Fibroblast of skin of left biceps (primary cell): Measurements from ENCODE around the gene RIC3.

Experiments used
- DNase-seq, 2 experiments: peaks; one replicate each; pipeline ENCODE4 v3.0.0-alpha.2; 2013; ENCODE audit warnings: low read depth in 2 of 2

The RIC3 gene

DNA sequence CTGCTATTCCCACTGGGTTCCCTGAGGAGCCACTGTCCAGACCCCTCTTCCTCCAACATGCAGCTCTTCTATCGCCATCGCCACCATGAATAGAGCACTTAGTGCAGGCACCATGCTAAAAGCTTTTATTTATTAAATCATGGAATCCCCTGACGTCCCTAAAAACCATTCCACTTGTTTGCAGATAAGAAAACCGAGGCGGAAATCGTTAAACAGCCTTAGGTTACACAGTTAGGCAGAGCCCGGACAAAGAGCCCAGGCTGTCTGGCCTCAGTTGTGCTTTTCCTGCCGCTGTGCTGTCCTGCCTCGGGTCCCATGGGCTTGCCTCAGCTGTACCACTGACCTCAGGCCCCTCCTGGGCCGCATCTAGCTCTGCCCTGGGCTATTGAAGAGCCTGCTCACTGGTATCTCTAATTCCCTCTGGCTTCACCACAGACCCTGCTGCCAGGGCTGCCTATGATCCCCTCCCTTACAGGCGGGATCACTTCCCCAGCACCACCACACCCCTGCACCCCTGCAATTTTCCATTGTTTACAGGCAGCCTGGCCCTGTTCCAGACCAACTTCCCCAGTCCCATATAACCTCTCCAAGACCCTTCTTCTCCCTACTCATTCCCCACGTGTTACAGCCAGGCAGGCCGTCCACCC, 100.8 kb downstream of the RIC3 start:
- DNase-seq, result no peak

GRCh38 chr11:8067567-8067928, 101.3 kb downstream of the RIC3 start:
- no peak for DNase-seq

DNA sequence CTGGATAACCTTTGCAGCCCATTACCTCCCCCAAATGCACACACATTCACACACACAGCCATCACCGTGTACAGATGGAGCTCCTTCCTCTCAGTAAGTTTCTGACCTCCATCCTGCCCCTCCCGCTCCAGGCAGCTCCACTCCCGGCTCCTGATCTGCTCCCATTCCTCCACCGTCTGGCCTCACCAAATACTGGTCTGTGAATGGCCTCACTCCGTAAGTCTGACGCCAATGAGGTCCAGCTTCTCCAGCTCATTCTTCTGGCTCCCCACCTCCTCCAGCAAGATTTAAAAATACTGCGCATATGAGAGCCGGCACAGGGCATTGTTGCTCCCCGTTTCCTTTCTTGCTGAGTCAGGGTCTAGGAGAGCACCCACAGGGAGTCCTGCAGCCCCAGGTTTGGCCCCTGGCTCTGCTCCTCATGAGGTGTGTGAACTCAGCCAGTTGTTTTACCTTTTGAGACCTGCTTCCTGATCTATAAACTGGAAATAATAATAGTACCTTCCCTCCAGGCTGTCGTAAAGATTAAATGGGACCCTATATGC, 101.8 kb downstream of the RIC3 start:
- DNase-seq, result no peak

- DNase-seq, result no peak
Measured at GRCh38 chr11:8066036-8066910, 102.6 kb downstream of the RIC3 start.

- no peak for DNase-seq
Measured at GRCh38 chr11:8065031-8065430, 103.8 kb downstream of the RIC3 start.

- DNase-seq, result peak; percentile 49 to 56
Measured at GRCh38 chr11:8063324-8063723, 105.5 kb downstream of the RIC3 start.

- no peak for DNase-seq
Measured at GRCh38 chr11:8062781-8063257, 106.0 kb downstream of the RIC3 start.

DNA sequence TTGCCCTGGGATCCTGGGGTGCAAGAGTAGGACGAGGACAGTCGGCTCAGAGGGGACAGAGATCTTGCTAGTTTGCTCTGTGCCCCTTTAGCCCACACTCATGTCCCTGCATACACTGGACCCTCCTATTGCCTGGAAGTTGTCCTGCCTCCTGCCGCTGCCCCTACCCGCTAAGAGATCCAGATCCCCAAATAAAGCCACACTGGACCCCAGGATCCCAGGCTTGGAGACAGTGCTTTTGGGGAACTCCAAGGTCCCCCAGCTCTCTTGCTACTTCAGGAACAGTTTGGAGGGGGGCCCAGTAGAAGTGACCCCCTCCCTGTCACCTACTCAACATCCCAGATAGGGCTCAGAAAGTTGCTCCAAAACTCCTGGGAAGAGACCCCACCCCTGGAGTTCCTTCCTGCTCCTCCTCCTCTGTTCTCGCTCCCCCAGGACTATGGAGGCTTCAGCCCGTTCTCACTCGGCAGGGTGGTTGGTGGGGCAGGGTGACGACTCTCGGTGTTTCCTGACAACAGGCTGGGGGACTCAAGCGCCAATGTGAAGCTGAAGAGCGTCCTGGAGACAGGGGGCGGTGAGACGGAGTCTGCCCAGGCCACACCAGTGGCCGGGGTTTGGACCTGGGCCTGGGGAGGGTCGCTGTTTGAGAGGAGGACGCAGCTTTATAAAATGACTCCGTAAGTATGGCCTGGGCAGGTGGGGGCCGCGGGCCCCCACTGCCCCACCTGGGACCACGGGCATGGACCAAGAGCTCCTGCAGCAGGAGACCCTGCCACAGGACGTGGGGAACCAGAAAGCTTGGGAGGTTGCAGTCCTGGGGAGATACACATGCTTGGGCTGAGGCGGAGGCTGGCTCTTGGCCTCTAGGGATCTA, 107.0 kb downstream of the RIC3 start:
- DNase-seq, result no peak

DNA sequence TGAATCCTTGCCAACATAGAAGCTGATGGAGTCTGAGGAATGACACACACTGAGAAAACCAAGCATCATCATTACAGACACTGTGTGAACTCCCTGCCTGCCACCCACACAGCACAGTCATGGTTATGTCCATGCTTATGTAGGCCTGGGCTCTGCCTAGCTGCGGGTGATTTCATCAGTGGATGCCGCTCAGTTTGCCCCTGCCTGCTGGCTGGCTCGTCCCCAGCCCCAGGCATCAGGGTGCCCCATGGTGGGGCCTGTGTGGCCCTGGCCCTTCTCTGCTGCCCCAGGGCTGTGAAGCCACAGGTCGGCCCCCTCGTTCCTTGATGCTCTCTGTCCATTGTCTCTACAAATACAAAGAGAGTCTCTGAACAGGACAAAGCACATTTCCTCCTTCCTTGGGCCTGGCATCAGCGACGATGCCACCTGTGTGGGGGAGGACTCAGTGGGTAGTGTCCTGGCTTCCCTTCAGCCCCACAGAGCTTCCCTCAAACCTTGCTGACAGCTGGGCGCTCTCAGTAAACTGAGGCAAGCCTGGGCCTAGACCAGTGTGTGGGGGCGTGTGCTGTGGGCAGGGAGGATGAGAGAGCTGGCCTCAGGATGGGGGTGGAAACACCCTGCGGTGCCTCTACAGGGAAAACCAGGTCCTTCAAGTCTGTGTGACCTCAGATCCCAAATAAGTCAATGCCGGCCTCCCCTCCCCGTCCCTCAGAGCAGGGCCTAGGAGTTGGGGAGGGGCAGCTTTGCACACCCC, 107.8 kb downstream of the RIC3 start:
- DNase-seq, result peak in 1 of 2 experiments; percentile 7

DNA sequence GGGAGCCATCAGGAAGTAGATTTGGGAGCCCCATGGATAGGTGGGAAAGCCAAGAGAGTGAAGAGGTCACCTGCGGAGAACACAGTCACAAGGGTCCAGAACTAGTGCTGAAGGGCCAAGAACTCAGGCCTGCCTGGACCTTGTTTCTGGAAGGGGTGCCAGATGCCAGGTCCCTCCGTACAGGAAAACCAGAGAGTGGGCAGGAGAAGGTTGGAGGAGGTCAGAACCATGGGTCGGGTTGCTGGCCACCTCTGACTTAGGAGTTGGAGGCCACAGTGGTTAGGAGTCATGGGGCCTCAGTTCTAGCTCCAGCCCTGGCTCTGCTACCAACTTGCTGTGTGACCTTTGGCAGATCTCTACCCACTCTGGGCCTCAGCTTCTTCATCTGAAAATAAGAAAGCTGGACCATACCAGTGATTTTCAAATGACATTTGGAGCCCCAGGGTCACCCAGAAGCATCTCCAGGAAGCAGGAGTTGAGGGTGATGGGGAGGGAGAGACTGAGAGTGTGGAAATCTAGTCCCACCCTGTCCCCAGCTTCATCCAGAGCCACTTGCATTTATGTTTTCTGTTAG, 108.6 kb downstream of the RIC3 start:
- no peak for DNase-seq

DNA sequence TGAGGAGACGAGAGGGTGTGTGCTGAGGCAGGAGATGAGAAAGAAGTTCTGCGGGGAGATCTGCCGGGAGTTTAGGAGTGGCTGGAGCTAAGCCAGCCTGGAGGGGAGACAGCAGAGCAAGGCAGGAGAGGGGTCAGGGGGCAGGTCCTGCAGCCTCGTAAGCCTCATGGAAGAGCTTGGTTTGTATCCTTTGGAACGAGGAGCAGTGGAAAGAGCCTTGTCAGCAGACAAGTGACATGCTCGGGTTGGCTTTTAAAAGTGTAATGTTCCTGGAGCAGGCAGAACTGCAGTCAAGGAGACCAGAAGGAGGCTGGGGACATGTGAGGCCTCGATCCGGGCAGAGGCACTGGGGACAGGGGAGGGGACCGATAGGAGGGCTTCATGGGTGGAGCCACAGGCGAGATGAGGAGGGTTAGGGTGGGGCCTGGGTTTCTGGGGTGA, 109.2 kb downstream of the RIC3 start:
- DNase-seq, result no peak

- DNase-seq, result no peak
Measured at GRCh38 chr11:8059030-8059429, 109.8 kb downstream of the RIC3 start.

DNA sequence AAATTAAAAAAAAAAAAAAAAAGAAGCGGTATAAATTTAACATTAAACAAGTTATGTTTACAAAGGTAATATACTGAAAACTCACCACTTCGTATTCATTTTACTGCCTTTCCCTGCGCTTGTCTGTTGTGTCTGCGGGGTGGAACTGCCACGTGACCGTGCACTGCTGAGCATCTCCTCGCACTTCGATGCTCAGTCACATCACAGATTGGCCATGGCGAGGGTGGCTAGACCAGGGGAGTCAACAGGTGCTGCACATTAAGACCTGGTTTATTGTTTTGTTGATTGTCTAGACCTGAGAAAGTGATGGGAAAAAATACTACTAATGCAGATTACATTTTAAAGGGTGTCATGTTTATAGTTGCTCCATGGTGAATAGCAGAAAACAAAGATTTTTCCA, 110.6 kb downstream of the RIC3 start:
- DNase-seq, result no peak

DNA sequence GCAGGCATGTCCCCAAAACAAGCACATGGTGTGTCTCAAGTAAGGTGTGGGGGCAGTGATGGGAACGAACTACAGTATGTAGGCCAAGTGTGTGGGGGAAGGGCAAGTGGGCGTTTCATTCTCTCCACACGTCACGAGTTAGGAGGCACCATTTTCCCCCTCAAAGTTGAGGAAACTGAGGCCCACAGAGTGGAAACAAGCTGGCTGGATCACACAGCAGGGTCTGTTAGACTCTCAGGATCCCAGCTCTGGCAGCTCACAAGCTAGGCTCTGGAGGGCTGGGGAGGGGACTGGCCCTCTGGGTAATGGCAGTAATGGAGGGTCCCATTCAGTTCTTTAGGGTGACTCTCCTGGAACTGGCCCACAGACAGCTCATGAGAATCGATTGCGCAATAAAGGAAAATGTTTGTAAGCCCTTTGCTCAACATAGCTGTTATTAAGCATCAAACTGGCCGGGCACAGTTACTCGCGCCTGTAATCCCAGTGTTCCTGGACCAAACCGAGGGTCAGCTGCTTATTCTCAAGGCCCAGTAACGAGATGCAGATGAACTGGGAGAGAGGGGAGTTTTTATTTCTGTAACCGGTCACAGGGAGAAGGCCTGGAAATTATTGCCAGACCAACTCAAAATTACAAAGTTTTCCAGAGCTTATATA, 111.9 kb downstream of the RIC3 start:
- peak in 1 of 2 experiments; percentile 10 for DNase-seq
